Subcutaneous adipose tissue (tissue), 4 donors: ENCODE data around the gene MICALL2. TPM values are rescaled to one million over a fixed set of nuclear protein-coding genes. Genes with fewer than 3 reads are reported as not detected.

ENCODE experiments used
- total RNA-seq, 4 donors: library from RNA; depleted of rRNA; stranded (reverse); fragments of >200 nt; gene quantifications; one replicate each; pipeline ENCODE4 v1.1.0, GENCODE V29; 2016
- TF ChIP-seq, protein P1 (sequence below): fragments of 450-650 bp; IDR thresholded peaks from one replicate; pipeline ENCODE4 v1.5.1; 2016; ENCODE audit warnings: low read depth, mild to moderate bottlenecking, control low read depth, antibody characterized with exemption, moderate library complexity

Gene MICALL2
- total RNA-seq, 4 donors from 2014 or later = 1.5 to 5.3 (median 4.1) TPM

DNA sequence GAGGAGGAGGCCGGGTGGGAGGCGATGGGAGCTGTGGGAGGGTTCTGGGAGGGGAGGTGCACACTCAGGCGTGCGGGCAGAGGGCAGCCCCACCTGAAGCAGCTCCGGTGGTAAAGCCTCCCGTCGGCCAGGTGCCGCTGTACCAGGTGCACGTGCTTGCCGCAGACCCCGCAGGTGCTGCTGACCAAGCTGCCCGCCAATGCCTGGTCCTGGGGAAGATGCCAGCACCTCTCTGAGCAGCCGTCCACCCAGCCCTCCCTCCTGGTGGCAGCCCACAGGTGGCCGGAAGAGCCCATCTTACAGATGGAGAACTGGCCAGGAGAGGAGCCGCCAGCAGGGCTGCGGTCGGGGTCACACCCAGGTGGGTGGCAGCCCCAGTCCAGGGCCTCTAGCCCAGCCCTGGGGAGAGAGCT is 12.6 kb downstream of the MICALL2 start:
- TF ChIP-seq, protein P1, sequence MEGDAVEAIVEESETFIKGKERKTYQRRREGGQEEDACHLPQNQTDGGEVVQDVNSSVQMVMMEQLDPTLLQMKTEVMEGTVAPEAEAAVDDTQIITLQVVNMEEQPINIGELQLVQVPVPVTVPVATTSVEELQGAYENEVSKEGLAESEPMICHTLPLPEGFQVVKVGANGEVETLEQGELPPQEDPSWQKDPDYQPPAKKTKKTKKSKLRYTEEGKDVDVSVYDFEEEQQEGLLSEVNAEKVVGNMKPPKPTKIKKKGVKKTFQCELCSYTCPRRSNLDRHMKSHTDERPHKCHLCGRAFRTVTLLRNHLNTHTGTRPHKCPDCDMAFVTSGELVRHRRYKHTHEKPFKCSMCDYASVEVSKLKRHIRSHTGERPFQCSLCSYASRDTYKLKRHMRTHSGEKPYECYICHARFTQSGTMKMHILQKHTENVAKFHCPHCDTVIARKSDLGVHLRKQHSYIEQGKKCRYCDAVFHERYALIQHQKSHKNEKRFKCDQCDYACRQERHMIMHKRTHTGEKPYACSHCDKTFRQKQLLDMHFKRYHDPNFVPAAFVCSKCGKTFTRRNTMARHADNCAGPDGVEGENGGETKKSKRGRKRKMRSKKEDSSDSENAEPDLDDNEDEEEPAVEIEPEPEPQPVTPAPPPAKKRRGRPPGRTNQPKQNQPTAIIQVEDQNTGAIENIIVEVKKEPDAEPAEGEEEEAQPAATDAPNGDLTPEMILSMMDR = no peak

DNA sequence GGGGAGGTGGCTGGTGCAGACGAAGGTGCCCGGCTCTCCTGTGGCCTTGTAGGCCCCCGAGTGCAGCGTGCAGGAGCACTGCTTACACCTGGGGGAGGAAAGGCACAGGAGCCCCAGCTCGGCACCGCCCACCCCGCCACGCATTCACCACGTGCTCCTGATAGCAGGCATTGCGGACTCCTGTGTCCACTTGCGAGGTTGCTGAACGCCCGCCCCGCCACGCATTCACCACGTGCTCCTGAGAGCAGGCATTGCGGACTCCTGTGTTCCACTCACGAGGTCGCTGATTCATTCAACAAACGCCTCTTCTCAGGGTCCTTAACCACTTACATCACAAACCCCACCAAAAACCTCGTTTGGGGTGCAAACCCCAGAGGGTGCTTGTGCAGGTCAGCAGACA is 13.9 kb downstream of the MICALL2 start:
- TF ChIP-seq, protein P1 = no peak

DNA sequence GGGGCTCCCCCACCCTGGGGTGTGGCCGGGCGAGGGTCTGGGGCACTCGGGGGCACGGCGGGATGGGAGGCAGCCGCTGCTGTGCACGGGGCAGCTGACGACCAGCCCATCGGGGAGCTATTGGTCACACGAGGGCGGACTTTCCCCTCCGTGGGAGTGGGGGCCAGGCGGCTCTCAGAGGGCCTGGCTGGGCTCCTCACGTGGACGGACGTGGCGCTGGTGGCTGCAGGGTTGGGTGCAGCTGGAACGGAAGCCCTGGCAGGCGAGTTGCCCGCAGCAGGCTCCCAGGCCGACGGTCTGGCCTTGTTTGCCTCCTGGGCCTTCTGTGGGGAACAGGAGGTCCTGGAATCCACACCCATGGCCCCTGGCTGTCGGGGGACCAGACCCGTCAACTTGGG is 14.3 kb downstream of the MICALL2 start:
- TF ChIP-seq, protein P1 = no peak

DNA sequence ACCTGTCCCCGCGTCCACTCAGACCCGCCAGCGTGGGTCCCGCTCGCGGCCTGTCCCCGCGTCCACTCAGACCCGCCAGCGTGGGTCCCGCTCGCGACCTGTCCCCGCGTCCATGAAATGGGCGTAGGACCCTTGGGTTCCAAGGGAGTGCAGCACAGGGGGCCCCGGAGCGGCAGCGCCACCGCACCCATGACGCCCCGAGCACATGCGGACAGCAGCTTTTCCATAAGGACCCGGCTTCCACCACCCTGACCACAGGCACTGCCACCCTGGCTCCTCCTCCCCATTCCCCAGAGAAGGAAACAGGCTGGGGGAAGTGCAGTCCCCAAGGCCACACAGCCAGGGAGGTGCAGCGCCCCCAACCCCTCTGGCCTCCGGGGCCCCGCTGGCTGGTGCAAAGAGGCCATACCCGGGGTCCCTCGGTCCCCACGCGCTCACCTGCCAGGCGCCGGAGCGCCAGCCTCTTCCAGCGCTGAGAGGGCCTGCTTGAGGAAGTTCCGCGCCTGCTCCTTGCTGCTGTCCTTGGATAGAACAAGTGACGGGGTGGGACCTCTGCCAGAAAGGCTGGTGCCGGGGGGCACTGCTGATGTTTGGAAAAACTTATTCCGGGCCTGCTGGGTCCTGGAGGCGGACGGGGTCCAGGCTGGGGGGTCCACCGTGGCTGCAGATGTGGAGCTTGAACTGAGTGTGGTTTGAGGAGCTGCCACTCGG is 14.9 kb downstream of the MICALL2 start:
- TF ChIP-seq, protein P1 = no peak

DNA sequence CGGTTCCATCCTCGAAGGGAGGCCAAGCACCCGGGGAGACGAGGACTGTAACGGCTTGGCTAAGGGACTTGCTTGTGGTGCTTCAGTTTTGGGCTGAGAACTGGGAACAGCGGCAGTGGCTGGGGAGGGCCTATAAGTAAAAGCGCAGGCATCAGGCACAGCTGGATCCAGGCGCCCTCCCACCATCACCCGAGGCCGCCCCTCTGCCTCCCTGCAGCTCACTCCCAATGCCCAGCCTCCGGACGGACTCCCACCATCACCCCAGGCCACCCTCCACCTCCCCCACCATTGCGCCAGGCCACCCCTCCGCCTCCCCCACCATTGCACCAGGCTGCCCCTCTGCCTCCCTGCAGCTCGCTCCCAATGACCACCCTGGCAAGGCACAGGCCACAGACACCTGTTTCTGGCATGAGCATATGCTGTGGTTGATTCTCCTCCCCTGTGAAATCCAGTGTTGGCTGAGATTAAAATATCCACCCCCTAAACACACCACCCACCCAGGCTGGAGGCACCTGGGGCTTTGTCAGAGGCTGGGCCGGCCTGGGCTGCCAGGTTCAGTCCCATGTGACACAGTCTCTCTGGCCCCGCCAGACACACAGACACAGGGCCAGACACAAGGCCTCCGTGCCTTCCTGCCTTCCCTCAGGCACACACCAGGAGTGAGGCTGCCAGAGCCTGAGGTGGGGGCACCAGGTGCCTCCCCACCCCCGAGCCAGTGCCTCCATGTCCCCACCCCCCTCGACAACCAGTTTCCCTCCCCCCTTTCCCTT is 16.7 kb downstream of the MICALL2 start:
- TF ChIP-seq, protein P1 = no peak

DNA sequence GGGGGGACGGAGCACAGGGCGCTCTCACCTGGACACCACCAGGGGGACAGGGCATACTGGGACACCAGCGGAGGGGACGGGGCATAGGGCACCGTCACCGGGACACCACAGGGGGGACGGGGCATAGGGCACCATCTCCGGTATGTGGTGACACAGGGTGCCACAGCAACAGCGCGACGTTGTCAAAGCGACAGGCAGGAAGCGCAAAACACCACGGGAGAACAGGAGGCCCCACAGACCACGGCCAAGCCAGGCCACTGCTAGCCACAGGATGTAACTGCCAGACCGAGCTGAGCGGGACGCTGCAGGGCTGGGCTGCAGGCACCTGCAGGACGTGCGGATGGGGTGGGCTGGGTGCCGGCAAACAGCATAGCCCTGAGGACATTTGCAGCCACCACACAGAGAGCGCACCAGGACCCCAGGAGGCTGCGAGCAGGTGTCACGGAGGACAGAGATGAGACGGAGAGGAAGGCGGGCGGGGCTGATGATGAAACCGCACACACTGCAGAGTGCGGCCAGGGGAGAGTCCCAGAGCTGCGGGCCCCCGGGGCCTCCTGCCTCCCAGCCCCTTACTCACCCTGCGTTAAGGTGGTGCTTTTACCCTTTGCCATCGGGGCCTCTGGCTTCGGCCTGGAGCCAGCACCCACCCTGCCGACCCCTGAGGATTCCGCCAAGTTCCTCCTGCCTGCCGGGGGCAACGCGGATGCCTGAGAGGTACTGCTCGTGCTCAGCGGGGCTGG is 17.5 kb downstream of the MICALL2 start:
- TF ChIP-seq, protein P1 = no peak

DNA sequence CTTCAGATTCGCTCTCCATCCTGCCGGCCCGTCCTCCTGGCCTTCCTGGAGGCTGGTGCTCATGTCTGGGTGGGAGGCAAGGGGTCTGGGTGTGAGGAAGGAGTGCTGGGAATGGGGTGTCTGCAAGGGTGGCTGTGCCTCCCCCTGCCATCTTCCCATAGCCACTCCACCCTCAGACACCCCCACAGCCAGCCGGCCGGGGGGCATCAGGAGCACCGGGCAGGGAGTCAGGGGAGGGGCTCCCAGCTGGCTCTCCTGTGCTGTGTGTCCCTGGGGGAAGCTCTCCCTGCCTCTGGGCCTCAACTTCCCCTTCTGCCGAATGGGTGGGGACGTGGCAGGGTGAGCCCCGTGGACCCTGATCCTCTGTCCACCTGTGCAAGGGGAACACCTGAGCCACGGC is 18.6 kb downstream of the MICALL2 start:
- TF ChIP-seq, protein P1 = no peak
